Measurements from ENCODE around the gene OAS3.

Gene OAS3

DNA sequence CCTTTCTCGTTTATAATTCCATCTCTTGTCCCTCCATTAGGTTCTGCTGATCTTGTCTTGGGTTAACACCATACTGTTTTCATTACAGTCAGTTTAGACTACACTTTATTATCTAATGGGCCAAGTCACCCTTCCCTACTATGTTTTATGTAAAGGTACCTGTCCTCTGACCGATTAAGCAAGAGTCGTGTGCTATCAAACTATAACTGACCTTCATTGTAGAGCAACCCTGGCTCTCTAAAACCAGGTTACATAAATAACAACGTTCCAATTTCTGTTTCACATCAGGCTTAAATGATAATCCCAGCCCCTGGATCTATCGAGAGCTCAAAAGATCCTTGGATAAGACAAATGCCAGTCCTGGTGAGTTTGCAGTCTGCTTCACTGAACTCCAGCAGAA lies 56.7 kb downstream of the OAS3 start:
- TF ChIP-seq, protein P1, sequence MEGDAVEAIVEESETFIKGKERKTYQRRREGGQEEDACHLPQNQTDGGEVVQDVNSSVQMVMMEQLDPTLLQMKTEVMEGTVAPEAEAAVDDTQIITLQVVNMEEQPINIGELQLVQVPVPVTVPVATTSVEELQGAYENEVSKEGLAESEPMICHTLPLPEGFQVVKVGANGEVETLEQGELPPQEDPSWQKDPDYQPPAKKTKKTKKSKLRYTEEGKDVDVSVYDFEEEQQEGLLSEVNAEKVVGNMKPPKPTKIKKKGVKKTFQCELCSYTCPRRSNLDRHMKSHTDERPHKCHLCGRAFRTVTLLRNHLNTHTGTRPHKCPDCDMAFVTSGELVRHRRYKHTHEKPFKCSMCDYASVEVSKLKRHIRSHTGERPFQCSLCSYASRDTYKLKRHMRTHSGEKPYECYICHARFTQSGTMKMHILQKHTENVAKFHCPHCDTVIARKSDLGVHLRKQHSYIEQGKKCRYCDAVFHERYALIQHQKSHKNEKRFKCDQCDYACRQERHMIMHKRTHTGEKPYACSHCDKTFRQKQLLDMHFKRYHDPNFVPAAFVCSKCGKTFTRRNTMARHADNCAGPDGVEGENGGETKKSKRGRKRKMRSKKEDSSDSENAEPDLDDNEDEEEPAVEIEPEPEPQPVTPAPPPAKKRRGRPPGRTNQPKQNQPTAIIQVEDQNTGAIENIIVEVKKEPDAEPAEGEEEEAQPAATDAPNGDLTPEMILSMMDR (IDR thresholded peaks at IDR 0.05; ENCODE audit: insufficient read depth, missing control alignments): no peak
- DNase-seq (ENCODE audit: insufficient read length, low spot score) (no peak), FAIRE-seq (no peak)

DNA sequence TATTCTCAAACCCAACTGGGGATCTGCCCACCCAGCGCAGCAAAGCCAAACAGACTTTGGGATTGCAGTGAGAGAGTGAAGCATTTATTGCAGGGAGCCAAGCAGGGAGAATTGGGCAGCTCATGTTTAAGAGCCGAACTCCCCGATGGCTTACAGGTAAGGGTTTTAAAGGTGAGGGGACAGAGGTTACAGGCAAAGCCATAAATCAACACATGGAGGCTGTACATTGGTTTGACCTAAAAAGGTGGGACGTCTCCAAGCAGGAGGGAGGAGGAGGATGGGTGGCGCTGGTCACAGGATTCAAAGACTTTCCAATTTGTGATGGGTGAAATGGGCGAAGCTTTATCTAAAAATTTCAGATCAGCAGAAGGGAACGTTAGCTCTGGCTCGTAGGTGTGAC lies 58.2 kb downstream of the OAS3 start:
- FAIRE-seq (no peak), DNase-seq (ENCODE audit: insufficient read length, low spot score) (no peak)
- TF ChIP-seq, protein P1 (IDR thresholded peaks at IDR 0.05; ENCODE audit: insufficient read depth, missing control alignments): no peak

DNA sequence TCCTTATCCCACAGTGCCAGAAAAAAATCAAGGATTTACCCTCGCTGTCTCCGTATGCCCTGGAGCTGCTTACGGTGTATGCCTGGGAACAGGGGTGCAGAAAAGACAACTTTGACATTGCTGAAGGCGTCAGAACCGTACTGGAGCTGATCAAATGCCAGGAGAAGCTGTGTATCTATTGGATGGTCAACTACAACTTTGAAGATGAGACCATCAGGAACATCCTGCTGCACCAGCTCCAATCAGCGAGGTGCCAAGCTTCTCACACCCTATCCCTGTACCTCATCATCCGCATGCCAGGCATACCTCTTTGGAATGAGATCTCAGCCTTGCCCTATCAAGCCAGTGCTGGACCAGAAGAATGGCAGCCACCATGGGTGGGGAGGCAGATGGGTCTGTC lies 59.2 kb downstream of the OAS3 start:
- DNase-seq (ENCODE audit: insufficient read length, low spot score): no peak
- TF ChIP-seq, protein P1 (IDR thresholded peaks at IDR 0.05; ENCODE audit: insufficient read depth, missing control alignments): no peak

DNA sequence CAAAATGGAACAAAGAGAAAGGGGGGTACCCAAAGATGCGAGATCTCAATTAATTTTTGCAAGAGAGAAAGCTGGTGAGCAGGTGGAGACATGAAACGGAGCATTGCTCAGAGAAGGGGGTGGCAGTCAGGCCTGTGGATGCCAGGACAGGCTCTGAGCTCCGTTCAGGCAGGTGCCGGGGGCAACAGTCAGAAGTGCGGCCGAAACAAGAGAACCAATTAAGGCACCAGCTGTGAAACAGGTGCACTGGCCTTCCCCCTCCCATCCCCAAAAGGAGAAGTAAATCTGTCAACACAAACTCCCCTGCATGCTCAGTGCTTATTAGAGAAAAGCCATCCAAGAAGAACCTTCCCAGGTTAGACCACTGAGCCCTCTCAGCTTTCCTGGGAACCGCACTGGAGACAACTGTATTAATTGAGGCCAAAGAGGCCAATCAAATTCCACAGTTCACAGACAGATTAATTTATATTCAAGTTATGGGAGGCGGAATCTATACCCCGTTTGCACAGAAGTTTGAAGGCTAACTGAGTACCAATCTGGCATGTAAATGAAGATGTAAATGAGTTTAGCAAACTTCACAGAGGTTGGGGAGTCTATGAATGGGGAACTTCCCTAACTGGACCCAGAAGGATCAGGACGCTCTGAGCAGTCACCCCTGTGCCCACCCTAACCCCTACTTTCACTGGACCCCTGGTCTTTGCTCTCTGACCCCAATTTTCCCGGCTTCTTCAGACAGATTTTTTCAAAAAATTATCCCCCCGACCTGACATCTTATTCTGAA lies 60.9 kb downstream of the OAS3 start:
- TF ChIP-seq, protein P1 (IDR thresholded peaks at IDR 0.05; ENCODE audit: insufficient read depth, missing control alignments): no peak
- DNase-seq (ENCODE audit: insufficient read length, low spot score) (no peak), FAIRE-seq (no peak)

More for the DNA sequence above, 59.2 kb downstream of the OAS3 start:
- FAIRE-seq: no peak

DNA sequence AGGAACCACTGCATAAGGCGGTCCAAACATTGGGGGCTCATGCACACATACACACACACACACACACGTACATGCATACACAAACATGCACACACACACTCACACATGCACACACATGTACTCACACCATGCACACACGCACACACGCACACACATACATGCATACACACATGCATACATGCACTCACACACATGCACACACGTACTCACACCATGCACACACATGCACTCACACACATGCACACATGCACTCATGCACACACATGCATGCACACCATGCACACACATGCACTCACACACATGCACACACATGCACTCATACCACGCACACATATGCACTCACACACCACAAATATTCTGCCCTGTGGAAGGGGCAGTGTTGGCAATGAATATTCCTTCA lies 62.2 kb downstream of the OAS3 start:
- TF ChIP-seq, protein P1 (IDR thresholded peaks at IDR 0.05; ENCODE audit: insufficient read depth, missing control alignments): no peak
- DNase-seq (ENCODE audit: insufficient read length, low spot score) (no peak), FAIRE-seq (no peak)

DNA sequence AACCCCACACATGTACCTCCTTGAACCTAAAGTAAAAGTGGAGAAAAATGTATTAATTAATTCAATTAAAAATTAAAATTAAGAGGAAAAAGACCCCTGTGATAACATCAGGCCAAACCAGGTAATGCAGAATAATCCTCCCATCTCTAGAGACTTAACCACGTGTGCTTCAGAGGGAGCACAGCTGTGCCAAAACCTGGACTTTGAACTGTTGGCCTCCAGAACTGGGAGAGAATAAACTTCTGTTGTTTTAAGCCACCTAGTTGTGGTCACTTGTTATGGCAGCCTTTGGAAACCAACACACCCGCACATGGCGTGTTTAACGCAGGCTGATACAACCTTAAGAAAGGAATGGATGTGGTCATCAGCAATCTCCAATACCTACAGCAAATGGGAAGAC lies 63.9 kb downstream of the OAS3 start:
- DNase-seq (ENCODE audit: insufficient read length, low spot score): no peak
- TF ChIP-seq, protein P1 (IDR thresholded peaks at IDR 0.05; ENCODE audit: insufficient read depth, missing control alignments): no peak
- no peak for FAIRE-seq

DNA sequence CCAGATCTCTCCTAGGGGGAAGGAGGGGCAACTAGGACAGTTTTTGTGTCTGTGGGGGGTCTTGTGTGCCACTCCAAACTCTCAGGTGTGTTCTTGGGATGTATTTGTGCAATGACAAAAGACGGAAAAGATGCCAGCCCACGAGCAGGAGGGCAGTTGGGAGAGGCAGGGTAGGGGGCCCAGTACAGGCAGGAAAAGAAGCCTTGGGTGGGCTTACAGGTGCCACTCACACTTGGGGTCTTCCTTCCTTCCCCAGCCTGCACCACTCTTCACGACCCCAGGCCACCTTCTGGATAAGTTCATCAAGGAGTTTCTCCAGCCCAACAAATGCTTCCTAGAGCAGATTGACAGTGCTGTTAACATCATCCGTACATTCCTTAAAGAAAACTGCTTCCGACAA lies 64.4 kb downstream of the OAS3 start:
- DNase-seq (ENCODE audit: insufficient read length, low spot score): no peak
- TF ChIP-seq, protein P1 (IDR thresholded peaks at IDR 0.05; ENCODE audit: insufficient read depth, missing control alignments): no peak
- FAIRE-seq: no peak
